Measurements from ENCODE around the gene GMFB.
"Not testable (repeated sequence)": the region's sequence is repeated elsewhere in the genome, so short reads cannot be mapped to it uniquely, and the experiment has no call there.

Gene GMFB

DNA sequence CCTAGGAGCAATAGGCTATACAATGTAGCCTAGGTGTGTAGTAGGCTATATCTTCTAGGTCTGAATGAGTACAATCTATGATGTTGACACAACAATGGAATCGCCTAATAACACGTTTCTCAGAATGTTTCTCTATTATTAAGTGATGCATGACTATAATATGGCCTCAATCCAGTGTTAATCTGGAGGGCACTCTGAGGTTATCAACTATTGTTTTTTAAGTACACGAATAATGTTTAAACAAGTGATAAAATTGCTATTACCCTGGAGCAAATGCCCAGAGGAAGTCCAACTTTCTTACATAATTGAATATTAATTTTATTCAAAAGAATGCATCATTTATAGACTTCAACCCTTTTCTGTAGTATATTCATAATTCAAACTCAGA, 31.2 kb downstream of the GMFB start:
- DNase-seq, result no peak

DNA sequence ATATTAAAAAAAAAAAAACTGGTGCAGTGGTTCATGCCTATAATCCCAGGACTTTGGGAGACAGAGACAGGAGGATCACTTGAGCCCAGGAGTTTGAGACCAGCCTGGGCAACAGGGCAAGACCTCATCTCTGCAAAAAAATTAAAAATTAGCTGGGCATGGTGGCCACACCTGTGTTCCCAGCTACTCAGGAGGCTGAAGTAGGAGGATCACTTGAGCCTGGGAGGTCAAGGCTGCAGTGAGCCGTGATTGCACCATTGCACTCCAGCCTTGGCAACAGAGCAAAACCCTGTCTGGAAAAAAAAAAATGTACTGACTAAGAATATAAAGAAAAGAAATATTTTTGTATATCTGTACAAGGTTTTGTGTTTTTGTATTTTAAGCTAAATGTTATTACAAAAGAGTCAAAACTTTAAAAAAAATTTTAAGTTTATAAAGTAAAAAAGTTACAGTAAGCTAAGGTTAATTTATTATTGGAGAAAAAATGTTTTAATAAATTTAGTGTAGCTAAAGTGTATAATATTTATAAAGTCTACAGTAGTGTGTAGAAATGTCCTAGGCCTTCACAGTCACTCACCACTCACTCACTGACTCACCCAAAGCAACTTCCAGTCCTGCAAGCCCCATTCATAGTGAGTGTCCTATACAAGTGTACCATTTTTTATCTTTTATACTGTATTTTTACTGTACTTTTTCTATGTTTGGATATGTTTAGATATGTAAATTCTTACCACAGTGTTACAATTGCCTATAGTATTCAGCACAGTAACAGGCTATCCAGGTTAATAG, 31.8 kb downstream of the GMFB start:
- DNase-seq, result not testable (repeated sequence)

DNA sequence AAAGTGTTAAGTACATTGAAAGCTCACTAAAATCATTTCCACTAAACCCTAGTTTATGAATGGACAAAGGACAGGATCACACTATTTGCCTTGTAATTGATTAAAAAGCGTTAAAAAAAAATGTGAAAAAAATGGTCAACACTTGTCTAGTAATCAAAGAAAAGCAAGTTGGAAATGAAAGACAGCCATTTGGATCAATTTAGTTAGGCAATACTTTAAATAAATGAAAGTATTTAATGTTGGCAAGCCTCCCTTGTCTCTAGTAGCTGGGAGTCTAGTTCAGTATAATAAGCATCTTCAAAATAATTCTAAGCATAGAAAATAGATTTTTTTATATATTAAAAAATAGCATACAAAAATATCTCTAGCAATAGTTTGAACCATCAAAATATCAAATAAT, 33.4 kb downstream of the GMFB start:
- no peak for DNase-seq

DNA sequence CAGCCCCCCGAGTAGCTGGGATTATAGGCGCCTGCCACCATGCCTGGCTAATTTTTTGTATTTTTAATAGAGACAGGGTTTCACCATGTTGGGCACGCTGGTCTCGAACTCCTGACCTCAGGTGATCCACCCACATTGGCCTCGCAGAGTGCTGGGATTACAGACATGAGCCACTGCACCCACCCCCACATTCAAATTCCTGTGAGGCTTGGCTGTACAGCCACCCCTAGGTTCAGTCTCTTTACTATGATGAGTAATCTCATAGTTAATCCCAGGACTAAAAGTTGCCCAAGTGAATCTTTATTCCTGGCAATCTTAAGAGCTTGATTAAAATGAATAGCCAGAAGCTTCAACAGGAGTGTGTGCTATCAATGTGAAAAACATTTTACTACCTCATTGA, 34.8 kb downstream of the GMFB start:
- DNase-seq, result not testable (repeated sequence)

DNA sequence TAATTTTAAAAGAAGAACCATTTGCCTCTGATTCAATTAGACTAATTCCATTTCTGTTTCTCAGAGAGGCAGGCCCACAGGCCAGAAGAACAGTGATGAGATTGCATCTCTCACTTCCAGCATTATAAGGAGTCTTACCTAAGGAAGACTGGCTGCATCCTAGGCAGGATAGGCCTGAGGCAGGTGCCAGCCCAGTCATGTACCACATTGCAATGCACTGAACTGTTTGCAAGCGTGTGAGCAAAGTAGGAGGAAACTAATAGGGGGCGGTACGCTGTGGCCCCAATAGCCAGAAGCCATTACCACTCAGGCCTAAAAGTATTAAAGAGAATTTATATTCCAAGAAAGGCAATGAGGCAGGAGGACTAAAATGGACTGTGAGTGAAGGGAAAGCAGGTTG, 35.5 kb downstream of the GMFB start:
- DNase-seq, result no peak

DNA sequence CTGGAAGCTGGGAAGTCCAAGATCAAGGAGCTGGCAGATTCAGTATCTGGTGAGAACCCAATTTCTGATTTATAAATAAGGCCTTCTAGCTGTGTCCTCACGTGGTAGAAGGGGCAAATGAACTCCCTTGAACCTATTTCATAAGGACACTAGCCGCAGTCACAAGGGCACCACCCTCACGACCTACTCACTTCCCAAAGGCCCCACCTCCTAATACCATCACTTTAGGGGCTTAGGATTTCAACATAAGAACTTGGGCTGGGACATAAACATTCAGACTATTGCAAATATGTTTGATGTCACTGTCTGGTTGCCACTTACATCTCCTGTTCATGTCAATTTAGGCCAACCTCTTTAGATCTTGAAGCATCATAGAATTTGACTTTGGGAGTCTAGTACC, 36.8 kb downstream of the GMFB start:
- DNase-seq, result no peak

DNA sequence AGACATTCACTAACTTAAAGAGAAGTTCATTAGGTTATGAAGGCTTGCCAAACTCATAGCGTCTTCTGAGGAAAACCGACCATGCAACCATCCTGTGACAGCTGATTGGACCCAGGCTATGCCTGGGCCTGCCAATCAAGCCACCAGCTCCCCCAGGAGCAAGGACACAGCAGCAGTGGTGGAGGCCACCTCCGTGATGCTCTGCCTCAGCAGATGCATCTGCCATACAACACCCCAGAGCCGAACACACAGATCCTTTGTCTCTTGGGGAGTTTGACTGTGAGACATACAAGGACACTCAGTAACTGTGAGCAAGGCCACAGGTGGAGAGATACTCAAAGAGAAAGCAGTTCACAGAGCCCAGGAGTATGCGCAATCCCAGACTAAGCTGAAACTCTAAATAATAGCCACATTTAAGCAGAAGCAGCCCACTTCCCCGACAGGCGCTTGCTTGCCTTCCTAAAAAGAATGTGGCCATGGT, 37.6 kb downstream of the GMFB start:
- DNase-seq, result no peak

DNA sequence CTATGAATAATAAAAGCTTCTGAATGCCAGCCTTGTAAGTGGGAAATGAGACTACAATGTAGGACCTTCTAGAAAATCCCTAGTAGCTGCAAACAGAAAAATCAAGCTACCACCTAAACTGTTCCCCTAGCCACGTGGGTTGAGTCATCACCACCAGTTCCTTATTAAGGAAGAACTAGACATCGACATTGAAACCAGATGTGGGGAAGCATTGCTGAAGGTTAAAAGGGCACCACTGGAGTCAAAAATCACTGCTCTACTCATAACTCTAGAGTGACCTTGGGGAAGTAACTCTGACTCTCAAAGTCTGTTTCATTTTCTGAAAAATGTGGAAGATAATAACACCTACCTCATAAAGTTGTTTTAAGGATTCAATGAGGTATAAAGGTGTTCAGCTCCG, 38.2 kb downstream of the GMFB start:
- no peak for DNase-seq

DNA sequence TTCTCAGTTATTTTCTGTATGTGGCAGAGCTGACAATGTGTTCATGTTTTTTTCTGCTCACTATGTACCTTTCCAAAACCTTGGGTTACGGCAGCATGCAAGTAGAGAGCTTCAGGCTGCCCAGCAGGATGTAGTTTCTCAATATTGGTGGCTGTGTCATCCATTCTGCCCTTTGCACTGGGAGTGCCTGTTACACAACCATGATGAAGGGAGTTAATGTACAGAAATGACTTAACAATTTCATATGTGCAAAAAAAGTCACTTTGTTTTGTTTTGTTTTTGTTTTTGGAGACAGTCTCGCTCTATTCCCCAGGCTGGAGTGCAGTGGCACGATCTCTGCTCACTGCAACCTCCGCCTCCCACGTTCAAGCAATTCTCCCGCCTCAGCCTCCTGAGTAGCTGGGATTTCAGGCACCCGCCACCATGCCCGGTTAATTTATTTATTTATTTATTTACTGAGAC, 41.5 kb downstream of the GMFB start:
- no peak for DNase-seq

DNA sequence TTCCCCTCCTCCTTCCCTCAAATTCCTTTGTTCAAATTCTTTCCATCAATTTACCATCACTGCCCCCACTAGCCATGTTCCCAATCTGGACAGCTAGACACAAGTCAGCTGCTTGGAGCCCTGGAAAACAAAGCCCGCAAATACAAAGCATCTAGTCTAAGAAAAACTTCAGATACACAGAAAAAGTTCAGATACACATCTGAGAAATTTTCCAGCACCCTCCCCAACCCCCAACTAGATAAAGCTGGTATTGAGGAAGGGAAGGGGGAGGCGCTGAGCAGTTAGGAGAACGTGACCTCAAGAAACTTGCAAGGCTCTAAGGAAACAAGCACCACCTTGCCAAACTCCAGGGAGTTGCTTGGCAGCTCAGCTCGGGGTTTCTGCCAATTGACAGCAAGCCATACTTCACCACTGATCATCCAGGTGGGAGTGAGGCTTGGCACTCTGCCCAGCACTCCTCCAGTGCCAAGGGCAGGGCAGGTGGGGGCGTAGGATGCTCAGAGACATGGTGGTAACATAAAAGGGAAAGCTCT, 42.6 kb downstream of the GMFB start:
- DNase-seq, result no peak

DNA sequence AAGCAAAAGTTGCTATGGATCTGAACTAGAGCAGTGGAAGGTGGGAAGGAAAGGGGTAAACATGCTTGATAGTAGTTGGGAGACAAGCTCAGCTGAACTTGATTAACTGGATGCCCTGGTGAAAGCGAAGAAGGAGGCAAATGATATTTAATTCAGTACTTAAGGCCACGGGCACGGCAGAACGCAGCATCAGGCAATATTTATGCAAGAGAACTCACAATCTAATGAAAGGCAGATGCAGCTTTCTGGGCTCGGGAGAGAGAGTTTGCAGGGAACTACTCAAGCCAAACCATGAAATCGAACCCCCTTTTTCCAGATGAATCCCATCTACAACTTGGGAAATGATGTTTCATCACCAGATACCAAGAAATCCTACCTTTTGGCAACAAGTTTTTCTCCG, 44.1 kb downstream of the GMFB start:
- DNase-seq, result no peak

DNA sequence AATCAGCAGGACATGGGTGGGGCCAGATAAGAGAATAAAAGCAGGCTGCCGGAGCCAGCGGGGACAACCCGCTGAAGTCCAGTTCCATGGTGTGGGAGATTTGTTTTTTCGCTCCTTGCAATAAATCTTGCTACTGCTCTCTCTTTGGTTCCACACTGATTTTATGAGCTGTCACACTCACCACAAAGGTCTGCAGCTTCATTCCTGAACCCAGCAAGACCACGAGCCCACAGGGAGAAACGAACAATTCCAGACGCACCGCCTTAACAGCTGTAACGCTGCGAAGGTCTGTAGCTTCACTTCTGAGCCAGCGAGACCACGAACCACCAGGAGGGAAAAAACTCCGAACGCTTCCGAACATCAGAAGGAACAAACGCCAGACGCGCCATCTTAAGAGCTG, 44.8 kb downstream of the GMFB start:
- DNase-seq, result no peak

DNA sequence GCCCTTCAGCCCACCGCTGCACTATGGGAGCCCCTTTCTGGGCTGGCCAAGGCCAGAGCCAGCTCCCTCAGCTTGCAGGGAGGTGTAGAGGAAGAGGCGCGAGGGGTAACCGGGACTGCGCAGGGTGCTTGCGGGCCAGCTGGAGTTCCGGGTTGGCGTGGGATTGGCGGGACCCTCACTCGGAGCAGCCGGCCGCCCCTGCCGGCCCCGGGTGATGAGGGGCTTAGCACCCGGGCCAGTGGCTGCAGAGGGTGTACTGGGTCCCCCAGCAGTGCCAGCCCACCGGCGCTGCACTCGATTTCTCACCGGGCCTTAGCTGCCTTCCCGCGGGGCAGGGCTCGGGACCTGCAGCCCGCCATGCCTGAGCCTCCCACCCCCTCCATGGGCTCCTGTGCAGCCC, 45.8 kb downstream of the GMFB start:
- DNase-seq, result not testable (repeated sequence)

DNA sequence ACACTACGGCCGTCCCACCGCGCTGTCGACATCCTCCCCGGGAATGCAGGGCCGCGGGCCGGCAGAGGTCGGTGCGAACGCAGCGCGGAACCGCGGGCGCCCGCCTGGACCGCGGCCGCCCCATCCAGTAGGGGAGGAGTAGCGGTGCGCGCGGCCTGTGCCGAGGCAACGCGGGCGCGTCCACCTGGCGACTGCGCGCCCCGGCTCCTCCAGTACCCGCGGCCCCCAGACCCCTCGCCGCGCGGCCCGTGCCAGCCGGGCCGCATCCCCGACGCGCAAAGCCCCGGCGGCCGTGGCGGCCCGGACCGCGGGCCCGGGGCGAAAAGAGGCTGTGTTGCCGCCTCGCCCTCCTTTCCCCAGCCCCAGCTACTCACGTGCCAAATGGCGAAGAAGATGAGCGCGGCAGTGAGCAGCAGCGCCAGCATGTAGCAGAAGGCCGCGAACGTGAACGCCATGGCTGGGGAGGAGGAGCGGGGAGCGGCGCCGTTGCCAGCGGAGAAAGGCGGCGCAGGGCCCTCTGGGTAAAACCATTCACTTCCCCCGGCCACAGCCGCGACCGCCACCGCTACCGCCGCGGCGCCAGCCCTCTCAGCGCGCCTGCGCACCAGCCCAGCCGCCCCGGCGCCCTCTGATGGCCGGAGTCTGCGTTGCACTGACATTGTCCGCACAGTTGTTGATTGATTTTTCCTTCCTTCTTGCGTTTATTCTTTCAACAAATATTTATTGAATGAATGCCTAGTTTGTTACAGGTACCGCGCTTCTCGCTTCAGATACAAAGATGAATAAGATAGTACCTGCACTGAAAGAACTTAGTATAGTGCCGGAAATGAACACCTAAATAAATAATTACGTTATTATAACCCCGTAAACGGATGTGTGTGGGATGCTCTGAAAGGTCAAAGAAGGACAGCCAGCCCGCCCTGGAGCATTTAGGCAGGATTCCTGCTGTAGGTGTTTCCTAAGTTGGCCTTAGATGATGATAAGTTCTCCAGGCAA, 47.6 kb downstream of the GMFB start, which contains the start of gene CNIH1:
Gene CNIH1 (minus strand): TSS at position 502 of the 996 bp plus-strand sequence. CDS start 47 bp downstream, at position 455.
- DNase-seq, result peak; percentile 28 to 70

DNA sequence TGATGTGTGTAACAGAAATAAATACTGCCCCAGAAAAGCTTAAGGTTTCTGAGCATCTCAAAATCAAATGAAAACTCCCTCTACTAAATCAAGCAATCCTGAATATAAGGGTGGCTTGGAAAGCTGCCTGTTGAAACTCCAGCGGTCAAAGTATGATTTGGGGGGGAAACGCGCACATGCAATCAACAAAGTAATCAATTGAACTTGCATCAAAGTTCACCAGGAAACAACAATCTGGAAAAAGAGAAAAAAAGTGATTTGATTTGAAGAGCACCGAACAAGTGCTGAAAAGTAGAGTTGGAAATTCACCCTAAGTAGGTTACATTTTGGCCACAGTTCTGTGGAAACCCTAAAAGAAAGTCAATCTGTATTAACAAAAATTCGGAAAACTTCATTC, 48.3 kb downstream of the GMFB start:
- DNase-seq, result no peak

DNA sequence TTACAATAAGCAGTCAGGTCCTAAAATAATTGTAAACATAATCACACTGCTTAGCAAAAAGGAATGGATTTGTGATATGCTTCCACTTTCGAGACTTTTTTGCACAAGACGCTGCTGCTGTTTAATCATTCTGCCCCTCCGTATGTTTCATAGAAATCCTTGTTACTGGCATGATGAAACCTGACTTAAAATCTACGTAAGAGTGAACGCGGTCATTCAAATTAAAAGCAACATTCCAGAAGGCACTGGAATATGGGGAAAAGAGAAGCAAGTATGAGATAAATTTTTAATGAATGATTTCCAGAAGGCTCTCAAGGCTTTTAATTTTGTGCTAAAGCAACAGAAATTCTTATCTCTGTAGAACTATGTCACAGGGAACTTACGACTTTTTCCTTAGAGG, 48.7 kb downstream of the GMFB start:
- DNase-seq, result no peak

DNA sequence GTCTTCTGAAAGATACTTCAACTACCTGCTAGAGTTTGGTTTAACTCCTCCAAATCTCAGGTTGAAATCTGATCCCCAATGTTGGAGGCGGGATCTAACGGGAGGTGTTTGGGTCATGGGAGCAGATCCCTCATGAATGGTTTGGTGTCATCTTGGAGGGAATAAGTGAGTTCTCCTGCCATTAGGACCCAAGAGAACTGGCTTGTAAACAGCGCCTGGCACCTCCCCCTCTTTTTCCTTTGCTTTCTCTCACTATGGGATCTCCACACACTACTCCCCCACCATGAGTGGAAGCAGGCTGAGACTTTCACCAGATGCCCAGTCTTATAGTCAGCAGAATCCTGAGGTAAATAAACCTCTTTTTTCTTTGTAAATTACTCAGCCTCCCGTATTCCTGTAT, 50.1 kb downstream of the GMFB start:
- no peak for DNase-seq

DNA sequence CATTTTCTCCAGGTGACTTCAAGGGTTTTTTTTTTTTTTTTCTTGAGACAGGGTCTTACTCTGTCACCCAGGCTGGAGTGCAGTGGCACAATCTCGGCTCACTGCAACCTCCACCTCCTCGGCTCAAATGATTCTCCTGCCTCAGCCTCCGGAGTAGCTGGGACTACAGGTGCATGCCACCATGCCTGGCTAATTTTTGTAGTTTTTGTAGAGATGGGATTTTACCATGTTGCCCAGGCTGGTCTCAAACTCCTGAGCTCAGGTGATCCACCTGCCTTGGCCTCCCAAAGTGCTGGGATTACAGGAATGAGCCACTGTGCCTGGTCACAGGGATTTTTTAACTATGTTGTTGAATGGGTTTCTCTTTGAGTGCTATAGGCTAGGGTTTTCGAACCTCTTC, 50.8 kb downstream of the GMFB start:
- not testable (repeated sequence) for DNase-seq

DNA sequence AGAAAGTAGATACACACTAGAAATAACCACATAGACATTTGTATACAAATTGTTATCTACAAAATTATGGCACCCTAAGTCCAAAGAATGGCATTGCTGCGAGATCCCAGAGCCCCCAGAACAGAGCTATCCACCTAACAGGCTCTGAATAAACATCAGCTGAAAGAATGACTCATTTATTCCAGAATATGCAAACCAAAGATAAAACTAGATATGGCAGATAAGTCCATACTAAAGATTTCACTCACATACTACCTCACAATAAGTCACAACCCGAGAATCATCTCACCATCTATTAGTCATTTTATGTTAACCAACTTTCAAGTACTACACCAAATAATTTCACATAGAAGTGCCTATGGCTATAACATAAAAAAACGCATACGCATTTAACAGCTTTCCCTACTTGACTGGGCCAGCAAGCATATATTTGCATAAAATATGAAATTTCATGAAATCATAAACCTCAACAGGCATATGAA, 53.2 kb downstream of the GMFB start:
- no peak for DNase-seq

DNA sequence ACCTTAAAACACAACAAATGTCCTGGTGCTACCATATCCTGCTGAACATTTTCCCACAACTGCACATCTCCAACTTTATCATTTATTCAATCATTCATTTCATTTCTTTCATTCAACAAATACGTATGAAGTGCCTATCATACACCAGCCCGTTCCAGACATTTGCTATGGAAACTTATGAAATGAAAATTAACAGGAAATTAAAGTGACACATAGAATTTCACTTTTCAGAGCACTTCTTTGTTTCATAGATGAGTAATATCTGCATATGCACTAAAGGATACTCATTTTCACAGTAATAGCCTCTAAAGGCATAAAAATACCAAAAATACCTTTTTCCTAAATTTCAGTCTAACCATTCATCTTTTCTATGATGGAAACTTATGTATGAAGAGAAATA, 60.3 kb downstream of the GMFB start:
- no peak for DNase-seq

DNA sequence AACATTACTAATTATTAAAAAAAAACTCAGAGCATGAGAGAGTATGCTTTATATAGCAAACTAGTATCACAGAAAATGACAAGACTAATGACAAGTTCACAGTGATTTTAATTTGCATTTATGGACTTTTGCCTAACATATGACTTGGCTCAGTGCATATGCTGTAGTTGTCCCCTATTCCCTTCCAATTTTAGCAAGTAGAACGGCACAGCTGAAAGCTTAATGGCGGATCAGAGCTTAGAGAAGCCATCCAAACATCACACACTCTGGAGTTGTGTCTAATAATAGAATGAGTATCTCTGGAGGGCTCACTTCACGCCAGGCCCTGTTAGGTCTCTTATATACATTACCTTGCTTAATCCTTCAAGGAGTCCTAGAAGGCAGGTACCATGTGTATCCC, 60.9 kb downstream of the GMFB start:
- no peak for DNase-seq

DNA sequence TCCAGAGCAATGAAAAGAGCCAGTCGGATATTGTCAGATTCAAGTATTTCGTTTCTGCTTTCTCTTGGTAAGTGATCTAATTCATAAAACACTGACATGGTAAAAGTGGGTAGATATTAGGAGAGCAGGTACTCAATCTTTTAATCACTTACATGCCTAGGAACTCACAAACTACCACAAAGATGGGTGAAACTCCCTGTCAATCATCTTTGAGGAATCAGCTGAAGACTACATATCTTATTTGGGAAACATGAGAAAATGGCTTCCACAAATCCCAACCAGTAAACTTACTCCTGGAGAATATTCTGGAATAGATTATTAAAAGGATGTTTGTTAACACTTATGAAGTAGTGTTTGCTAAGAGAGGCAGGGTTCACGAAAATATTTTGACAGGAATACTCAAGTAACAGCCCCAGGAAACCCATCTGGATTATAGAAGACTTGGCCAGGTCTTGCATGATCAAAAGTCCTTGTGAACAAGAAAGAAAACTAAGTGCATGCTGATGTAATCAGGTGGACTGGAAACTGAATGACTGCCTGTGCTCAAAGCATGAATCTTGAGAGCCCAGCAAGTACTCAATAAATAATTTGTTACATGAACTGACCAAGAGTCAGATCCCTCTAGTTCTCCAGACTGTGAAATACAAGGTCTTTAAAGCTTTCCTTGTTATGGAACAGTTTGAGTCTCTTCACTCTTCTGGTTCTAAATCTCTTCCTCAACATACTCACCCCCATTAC, 63.1 kb downstream of the GMFB start:
- no peak for DNase-seq

Measured in cerebellar nuclear complex (tissue), 1 donor.